ENCODE measurements around the gene RAB12. TPM values are rescaled to one million over a fixed set of nuclear protein-coding genes. Genes with fewer than 3 reads are reported as not detected.

Gene RAB12
- total and polyA plus RNA-seq, 2 of the 8 experiments (the other 6 are each of a cell fraction or from before 2014, with no cell fraction given) = 19.7 to 45.9 TPM

GRCh38 chr18:8635087-8635486, 25.9 kb downstream of the RAB12 start:
- ChIA-PET CTCF (ENCODE audit: partially characterized antibody) (no interaction called here), POLR2A (ENCODE audit: partially characterized antibody) (no interaction called here)
- FAIRE-seq (no peak), DNase-seq (ENCODE audit: low read depth in 1 of 2, low spot score in 2 of 2) (no peak)
- Histone ChIP-seq H4K20me1 (replicated peaks in 1 of 2; ENCODE audit: control insufficient read depth in 1 of 2, insufficient read depth in 2 of 2, low read length in 2 of 2) (peaks cover 1 to 3% of the 10 kb centered on the region in 2 experiments), H3K23ac (ENCODE audit: insufficient read length) (no peak overlapping the region), H3K14ac (ENCODE audit: insufficient read length) (no peak overlapping the region), H2BK12ac (ENCODE audit: low read depth, low read length) (no peak overlapping the region), H3K36me3 (ENCODE audit: control insufficient read depth in 2 of 4, insufficient read depth in 4 of 4, low read length in 3 of 4) (peaks cover 15 to 85% (median 59%) of the 10 kb centered on the region in 4 experiments), H3K9me3 (ENCODE audit: insufficient read depth in 2 of 2, low read depth in 1 of 2, low read length in 1 of 2) (no peaks in the 10 kb centered on the region), H2BK15ac (ENCODE audit: low read length) (no peak overlapping the region), H2AK5ac (ENCODE audit: low read depth, low read length) (no peak overlapping the region), H2AFZ (ENCODE audit: low read length) (no peak overlapping the region), H2BK20ac (ENCODE audit: low read length) (no peak overlapping the region), H4K91ac (replicated peaks; ENCODE audit: insufficient read length, low read length) (no peak overlapping the region), H4K8ac (ENCODE audit: extremely low read depth, insufficient read depth, low read length) (no peak overlapping the region), H3K79me2 (ENCODE audit: control insufficient read depth in 1 of 2, insufficient read depth in 2 of 2, low read length in 2 of 2) (peaks cover 0 to 44% of the 10 kb centered on the region in 2 experiments; a peak in 2 of 4 replicates), H2BK5ac (ENCODE audit: low read depth, low read length) (no peak overlapping the region), H3K4me2 (ENCODE audit: insufficient read depth in 1 of 2, low read depth in 2 of 2, low read length in 2 of 2) (no peak overlapping the region), H3K4ac (replicated peaks; ENCODE audit: insufficient read length, low read depth, low read length) (no peak overlapping the region), H3K56ac (replicated peaks; ENCODE audit: insufficient read length, low read depth, low read length) (no peak overlapping the region), H3K4me1 (replicated peaks in 1 of 4; ENCODE audit: control insufficient read depth in 3 of 4, insufficient read depth in 4 of 4, low read length in 3 of 4) (peaks cover under 1 to 9% (median 4%) of the 10 kb centered on the region in 4 experiments; a peak in 5 of 7 replicates), H4K5ac (ENCODE audit: insufficient read length, low read depth, low read length) (no peak overlapping the region), H3K27me3 (replicated peaks in 1 of 4; ENCODE audit: control insufficient read depth in 3 of 4, extremely low read depth in 1 of 4, insufficient read depth in 3 of 4, low read length in 3 of 4) (no peaks in the 10 kb centered on the region), H3K79me1 (ENCODE audit: low read depth, low read length) (peaks cover 12% of the 10 kb centered on the region; the same call in 1 of the 2 replicates), H3K27ac (ENCODE audit: low read depth, low read length) (no peak overlapping the region; the same call in 1 of the 2 replicates), H3K18ac (ENCODE audit: extremely low read depth, low read length) (no peak overlapping the region), H3K4me3 (ENCODE audit: extremely low read depth in 1 of 4, insufficient read depth in 2 of 4, low read depth in 3 of 4, low read length in 4 of 4) (no peak overlapping the region), H3K23me2 (ENCODE audit: low read depth, low read length) (no peaks in the 10 kb centered on the region), H2BK120ac (replicated peaks; ENCODE audit: low read depth, low read length) (no peak overlapping the region), H3K9ac (replicated peaks in 1 of 4; ENCODE audit: extremely low read depth in 1 of 4, low read depth in 3 of 4, low read length in 3 of 4) (no peak overlapping the region)
- 88% methylated on average over 3 of the region's 3 CpGs; no CpG with 5 or more reads in 1 of the 2 experiments for WGBS, 2 experiments (ENCODE audit: extremely low coverage in 1 of 2, insufficient coverage in 1 of 2, insufficient read length in 1 of 2, insufficient replicate concordance in 2 of 2, low coverage in 1 of 2, low lambda C conversion rate in 2 of 2, missing lambda C conversion rate in 1 of 2)
- TF ChIP-seq EGR1 (IDR thresholded peaks at IDR 0.05; ENCODE audit: borderline replicate concordance, low read depth, low read length) (no peak), HDAC2 (IDR thresholded peaks at IDR 0.05; ENCODE audit: borderline replicate concordance in 1 of 2, low read depth in 2 of 2, low read length in 2 of 2) (no peak)
